Liver (tissue), 9 donors: ENCODE measurements around the gene MANF. TPM values are rescaled to one million over a fixed set of nuclear protein-coding genes. Genes with fewer than 3 reads are reported as not detected.

ENCODE experiments used
- DNase-seq: peaks from one replicate; pipeline ENCODE4 v3.0.0-alpha.2; 2017; ENCODE audit warnings: low spot score
- H3K27ac ChIP-seq, 2 donors: one replicate each; pipeline ENCODE4 v1.7.0; 2013; ENCODE audit warnings: inconsistent platforms in 2 of 2, low read length in 2 of 2, control low read depth in 1 of 2, low read depth in 1 of 2, mild to moderate bottlenecking in 1 of 2
- H3K27me3 ChIP-seq, 4 donors: one replicate each; pipeline versions ENCODE4 v1.6.1 to v1.7.0; 2013; ENCODE audit warnings: low read length in 3 of 4, inconsistent platforms in 1 of 4, mild to moderate bottlenecking in 1 of 4, moderate library complexity in 1 of 4; ENCODE audit not compliant: control insufficient read depth in 4 of 4, insufficient read depth in 4 of 4
- H3K36me3 ChIP-seq, 4 donors: one replicate each; pipeline versions ENCODE4 v1.6.1 to v1.7.0; 2013; ENCODE audit warnings: low read length in 3 of 4, mild to moderate bottlenecking in 3 of 4, low read depth in 1 of 4, moderate library complexity in 1 of 4; ENCODE audit not compliant: control insufficient read depth in 4 of 4, insufficient read depth in 3 of 4
- H3K4me1 ChIP-seq, 4 donors: one replicate each; pipeline versions ENCODE4 v1.6.1 to v1.7.0; 2013; ENCODE audit warnings: low read length in 3 of 4, mild to moderate bottlenecking in 3 of 4, moderate library complexity in 1 of 4; ENCODE audit not compliant: control insufficient read depth in 4 of 4, insufficient read depth in 4 of 4
- H3K4me3 ChIP-seq, 3 donors: one replicate each; pipeline versions ENCODE4 v1.6.1 to v1.7.0; 2013; ENCODE audit warnings: low read length in 3 of 3, control low read depth in 1 of 3, low read depth in 1 of 3, mild to moderate bottlenecking in 1 of 3
- H3K9ac ChIP-seq, 2 donors: one replicate each; pipeline ENCODE4 v1.7.0; 2013; ENCODE audit warnings: low read length in 2 of 2, mild to moderate bottlenecking in 2 of 2, moderate library complexity in 2 of 2, control low read depth in 1 of 2, low read depth in 1 of 2
- H3K9me3 ChIP-seq, 4 donors: one replicate each; pipeline versions ENCODE4 v1.6.1 to v1.7.0; 2013; ENCODE audit warnings: low read length in 3 of 4; ENCODE audit not compliant: control insufficient read depth in 4 of 4
- ATF3 ChIP-seq: IDR thresholded peaks from 2 replicates; pipeline ENCODE4 v1.6.1; 2016; ENCODE audit warnings: antibody characterized with exemption
- HNF4A ChIP-seq, 2 donors: conservative IDR thresholded peaks; 2 replicates each; pipeline ENCODE4 v1.6.1; 2016; ENCODE audit warnings: antibody characterized with exemption in 2 of 2, mild to moderate bottlenecking in 2 of 2
- HNF4G ChIP-seq: IDR thresholded peaks from 2 replicates; pipeline ENCODE4 v1.6.1; 2016; ENCODE audit warnings: antibody characterized with exemption
- JUND ChIP-seq, 2 donors: IDR thresholded peaks; 2 replicates each; pipeline ENCODE4 v1.6.1; 2016; ENCODE audit warnings: antibody characterized with exemption in 2 of 2
- NR2F2 ChIP-seq: IDR thresholded peaks from 2 replicates; pipeline ENCODE4 v1.6.1; 2016; ENCODE audit warnings: antibody characterized with exemption
- RAD21 ChIP-seq, 2 donors: IDR thresholded peaks; 2 replicates each; pipeline ENCODE4 v1.6.1; 2016; ENCODE audit warnings: antibody characterized with exemption in 2 of 2, mild to moderate bottlenecking in 2 of 2
- REST ChIP-seq: IDR thresholded peaks from 2 replicates; pipeline ENCODE4 v1.6.1; 2016; ENCODE audit warnings: antibody characterized with exemption, mild to moderate bottlenecking
- RXRA ChIP-seq, 2 donors: IDR thresholded peaks; 2 replicates each; pipeline ENCODE4 v1.6.1; 2017 to 2018; ENCODE audit warnings: antibody characterized with exemption in 2 of 2, mild to moderate bottlenecking in 1 of 2
- SP1 ChIP-seq: IDR thresholded peaks from 2 replicates; pipeline ENCODE4 v1.6.1; 2018; ENCODE audit warnings: antibody characterized with exemption, mild to moderate bottlenecking
- TAF1 ChIP-seq: conservative IDR thresholded peaks from 2 replicates; pipeline ENCODE4 v1.6.1; 2016; ENCODE audit warnings: antibody characterized with exemption, mild to moderate bottlenecking
- YY1 ChIP-seq: IDR thresholded peaks from 2 replicates; pipeline ENCODE4 v1.6.1; 2016; ENCODE audit warnings: antibody characterized with exemption, mild to moderate bottlenecking
- ZBTB33 ChIP-seq: IDR thresholded peaks from 2 replicates; pipeline ENCODE4 v1.6.1; 2016; ENCODE audit warnings: antibody characterized with exemption
- WGBS: extraction: QIAGEN DNeasy Blood & Tissue Kit; methylation state at CpG from one replicate; pipeline ENCODE4 v1.1.7; 2013; 5-methylcytosine and 5-hydroxymethylcytosine counted together
- polyA plus RNA-seq, 2 donors: library from polyadenylated mRNA; stranded (reverse) in 1 of 2; unstranded in 1 of 2; fragments of 200-250 nt in 1 of 2; fragments of >200 nt in 1 of 2; fragmentation: Nextera tagmentation in 1 of 2; extraction: Ambion mirVana in 1 of 2; gene quantifications; one replicate each; pipeline versions ENCODE4 v1.2.1 to v1.2.3, GENCODE V29; 2013 to 2015
- total RNA-seq, 2 donors: library from RNA; depleted of rRNA; stranded (reverse); fragments of >200 nt; gene quantifications; one replicate each; pipeline ENCODE4 v1.2.3, GENCODE V29; 2014
- TF ChIP-seq, protein P1 (sequence below): IDR thresholded peaks from 2 replicates; pipeline ENCODE4 v1.6.1; 2016; ENCODE audit warnings: antibody characterized with exemption
- TF ChIP-seq, protein P2 (sequence below): fragments of 150-350 bp; IDR thresholded peaks from 2 replicates; pipeline ENCODE4 v1.5.1; 2017; ENCODE audit warnings: improper control_type of control experiment, low read depth, low read length; ENCODE audit not compliant: missing input control
- donor health status: healthy.
- donor health status: healthy.
- donor health status: healthy.
- donor health status: healthy.
- donor health status: healthy.

Gene MANF
- total and polyA plus RNA-seq, 4 donors: 28.9 to 116 (median 75.6) TPM

- DNase-seq: no peak
- TF ChIP-seq RAD21 (IDR thresholded peaks at IDR 0.05) (no peak), RXRA (IDR thresholded peaks at IDR 0.05) (no peak)
- Histone ChIP-seq H3K4me3 (no peak overlapping the region), H3K27ac (no peak overlapping the region), H3K9ac (no peak overlapping the region), H3K9me3 (no peaks in the 10 kb centered on the region), H3K36me3 (peaks cover 6 to 57% (median 17%) of the 10 kb centered on the region in 4 donors), H3K4me1 (peaks cover 13 to 28% (median 21%) of the 10 kb centered on the region in 4 donors), H3K27me3 (no peaks in the 10 kb centered on the region)
- 89% methylated on average over 1 of the region's 1 CpG for WGBS
These were observed 11.3 kb downstream of the MANF start for GRCh38 chr3:51396401-51396800.

DNA sequence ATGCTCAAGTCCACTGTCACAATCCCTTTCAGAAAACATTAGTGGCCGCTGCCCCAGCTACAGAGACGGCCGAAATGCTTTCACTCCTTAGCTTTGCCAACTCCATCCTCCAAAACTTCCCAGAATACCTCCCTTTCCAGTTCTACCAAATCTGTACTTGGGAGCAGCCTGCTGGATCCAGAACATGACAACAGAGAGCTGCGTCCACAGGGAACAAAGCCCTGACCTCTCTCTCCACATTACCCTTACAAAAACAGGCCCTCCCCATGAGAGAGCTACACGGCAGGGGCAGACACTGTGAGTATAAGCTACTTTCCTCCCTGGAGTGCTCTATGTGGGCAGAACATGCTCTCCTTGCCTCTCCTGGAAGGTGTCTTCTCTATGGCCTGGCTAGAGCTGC, 12.3 kb downstream of the MANF start:
- no peak overlapping the region for H3K9ac ChIP-seq
- DNase-seq: no peak
- no peaks in the 10 kb centered on the region for H3K27me3 ChIP-seq
- whole genome bisulfite sequencing: 86% methylated on average over 5 of the region's 5 CpGs
- H3K9me3 ChIP-seq: no peaks in the 10 kb centered on the region
- peaks cover 6 to 57% (median 17%) of the 10 kb centered on the region in 4 donors for H3K36me3 ChIP-seq
- no peak overlapping the region for H3K4me3 ChIP-seq
- no peak for TF ChIP-seq YY1
- TF ChIP-seq JUND (IDR thresholded peaks at IDR 0.05): no peak
- no peak for TF ChIP-seq NR2F2
- no peak for TF ChIP-seq HNF4G
- no peak for TF ChIP-seq SP1
- TF ChIP-seq, protein P1, sequence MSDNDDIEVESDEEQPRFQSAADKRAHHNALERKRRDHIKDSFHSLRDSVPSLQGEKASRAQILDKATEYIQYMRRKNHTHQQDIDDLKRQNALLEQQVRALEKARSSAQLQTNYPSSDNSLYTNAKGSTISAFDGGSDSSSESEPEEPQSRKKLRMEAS: no peak
- no peak for TF ChIP-seq ZBTB33
- TF ChIP-seq ATF3: no peak
- TF ChIP-seq HNF4A (conservative IDR thresholded peaks at IDR 0.05): no peak
- no peak for TF ChIP-seq TAF1
- TF ChIP-seq, protein P2, sequence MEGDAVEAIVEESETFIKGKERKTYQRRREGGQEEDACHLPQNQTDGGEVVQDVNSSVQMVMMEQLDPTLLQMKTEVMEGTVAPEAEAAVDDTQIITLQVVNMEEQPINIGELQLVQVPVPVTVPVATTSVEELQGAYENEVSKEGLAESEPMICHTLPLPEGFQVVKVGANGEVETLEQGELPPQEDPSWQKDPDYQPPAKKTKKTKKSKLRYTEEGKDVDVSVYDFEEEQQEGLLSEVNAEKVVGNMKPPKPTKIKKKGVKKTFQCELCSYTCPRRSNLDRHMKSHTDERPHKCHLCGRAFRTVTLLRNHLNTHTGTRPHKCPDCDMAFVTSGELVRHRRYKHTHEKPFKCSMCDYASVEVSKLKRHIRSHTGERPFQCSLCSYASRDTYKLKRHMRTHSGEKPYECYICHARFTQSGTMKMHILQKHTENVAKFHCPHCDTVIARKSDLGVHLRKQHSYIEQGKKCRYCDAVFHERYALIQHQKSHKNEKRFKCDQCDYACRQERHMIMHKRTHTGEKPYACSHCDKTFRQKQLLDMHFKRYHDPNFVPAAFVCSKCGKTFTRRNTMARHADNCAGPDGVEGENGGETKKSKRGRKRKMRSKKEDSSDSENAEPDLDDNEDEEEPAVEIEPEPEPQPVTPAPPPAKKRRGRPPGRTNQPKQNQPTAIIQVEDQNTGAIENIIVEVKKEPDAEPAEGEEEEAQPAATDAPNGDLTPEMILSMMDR: no peak
- no peak for TF ChIP-seq REST
- no peak overlapping the region for H3K27ac ChIP-seq
- H3K4me1 ChIP-seq: peaks cover 12 to 23% (median 17%) of the 10 kb centered on the region in 4 donors
